Ovary (tissue), 9 donors: ENCODE results near the gene TICAM1. TPM values are rescaled to one million over a fixed set of nuclear protein-coding genes. Genes with fewer than 3 reads are reported as not detected.
"Not testable (repeated sequence)": the region's sequence is repeated elsewhere in the genome, so short reads cannot be mapped to it uniquely, and the experiment has no call there.

ENCODE experiments used
- DNase-seq, 5 donors: peaks; one replicate each; pipeline ENCODE4 v3.0.0-alpha.2; 2019 to 2020
- H3K27ac ChIP-seq, 2 donors: fragments of 200-600 bp; one replicate each; pipeline versions ENCODE4 v1.5.1 to v1.8.0; 2019 to 2022
- H3K27me3 ChIP-seq: fragments of 200-600 bp; one replicate; pipeline ENCODE4 v1.8.0; 2022
- H3K36me3 ChIP-seq: fragments of 200-600 bp; sonication (generic); one replicate; pipeline ENCODE4 v1.5.1; 2019
- H3K4me1 ChIP-seq: one replicate; pipeline ENCODE4 v1.8.1; 2013; ENCODE audit warnings: mild to moderate bottlenecking, moderate library complexity; ENCODE audit not compliant: insufficient read depth
- H3K4me3 ChIP-seq: fragments of 200-600 bp; sonication (generic); one replicate; pipeline ENCODE4 v1.5.1; 2017
- H3K9me3 ChIP-seq, 2 donors: fragments of 200-600 bp in 1 of 2; sonication (generic) in 1 of 2; one replicate each; pipeline versions ENCODE4 v1.5.1 to v1.8.1; 2013 to 2019; ENCODE audit warnings: mild to moderate bottlenecking in 1 of 2, moderate library complexity in 1 of 2
- CTCF ChIP-seq, 3 donors: fragments of 450-650 bp in 2 of 3; fragments of 200-600 bp in 1 of 3; IDR thresholded peaks; one replicate each; pipeline versions ENCODE4 v1.5.1 to v1.8.0; 2016 to 2022; ENCODE audit warnings: antibody characterized with exemption in 3 of 3, mild to moderate bottlenecking in 1 of 3
- EP300 ChIP-seq: sonication (generic); formaldehyde crosslinking; IDR thresholded peaks from one replicate; pipeline ENCODE4 v1.6.1; 2017; ENCODE audit warnings: antibody characterized with exemption
- POLR2A ChIP-seq: fragments of 450-650 bp; IDR thresholded peaks from one replicate; pipeline ENCODE4 v1.6.1; 2017; ENCODE audit warnings: antibody characterized with exemption, mild to moderate bottlenecking, moderate library complexity
- WGBS, 3 donors: extraction: QIAGEN DNeasy Blood & Tissue Kit in 1 of 3; methylation state at CpG; one replicate each; pipeline versions ENCODE4 v1.1.5 to v1.1.7; 2013 to 2017; 5-methylcytosine and 5-hydroxymethylcytosine counted together
- intact Hi-C, 4 donors: fragments of 100-400 bp; cut with DNase I; formaldehyde crosslinking; loops; one replicate each; pipeline versions ENCODE4 v1.11.0 to v1.15.1; 2022 to 2023
- polyA plus RNA-seq, 2 donors: library from polyadenylated mRNA; stranded (reverse); fragments of 200-250 nt in 1 of 2; fragments of 350-450 nt in 1 of 2; fragmentation: Illumina TruSeq in 1 of 2; extraction: RNeasy Lipid Tissue Mini Kit (QIAGEN cat#74804) in 1 of 2; gene quantifications; one replicate each; pipeline ENCODE4 v1.2.3, GENCODE V29; 2013 to 2014
- total RNA-seq, 7 donors: library from RNA; depleted of rRNA in 2 of 7; stranded (reverse); fragments of >200 nt in 2 of 7; fragmentation: NEBNext Ultra II Directional in 3 of 7; extraction: Animal tissue kit (Norgen Biotek cat#: 25700) in 3 of 7; gene quantifications; one replicate each; pipeline versions ENCODE4 v1.1.0 to v1.2.4, GENCODE V29; 2016 to 2023
- donor health status: DM: no; HTN: no; CAD: no; lungs with moderate emphysema.
- donor health status: DM: no; HTN: no; CAD: no.
- donor health status: Bipolar disorder and iron deficiency.
- donor health status: DM: yes; HTN: yes; CAD: no.
- donor health status: DM: no; HTN: no; CAD: no.
- donor health status: DM: yes; HTN: yes; CAD: no.

Gene TICAM1
- total and polyA plus RNA-seq, 9 donors, result 2.5 to 13.3 (median 8.8) TPM

DNA sequence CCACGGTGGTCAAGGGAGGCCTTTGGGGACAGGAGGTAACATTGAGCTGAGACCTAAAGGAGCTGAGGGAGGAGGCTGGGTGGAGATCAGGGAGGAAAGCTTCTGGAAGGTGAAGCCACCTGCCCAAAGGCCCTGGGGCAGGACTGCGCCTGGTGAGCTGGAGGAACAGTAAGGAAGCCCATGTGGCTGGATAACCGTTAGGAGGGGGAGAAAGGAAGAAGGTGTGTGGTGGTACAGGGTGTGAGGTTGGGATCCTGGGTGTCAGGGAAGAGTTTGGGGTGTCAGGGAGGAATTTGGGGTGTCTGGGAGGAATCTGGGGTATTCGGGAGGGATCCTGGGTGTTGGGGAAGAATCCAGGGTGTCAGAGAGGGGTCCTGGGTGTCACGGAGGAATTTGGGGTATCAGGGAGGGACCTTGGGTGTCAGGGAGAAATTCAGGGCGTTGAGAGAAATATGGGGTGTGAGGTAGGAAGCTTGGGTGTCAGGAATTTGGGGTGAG is 695 bp downstream of the TICAM1 start:
- Histone ChIP-seq H3K27ac (peak overlapping the region; percentile 79 to 92), H3K4me1 (peaks cover 2% of the 10 kb centered on the region), H3K4me3 (peak overlapping the region; percentile 85), H3K9me3 (no peaks in the 10 kb centered on the region), H3K27me3 (no peaks in the 10 kb centered on the region), H3K36me3 (no peaks in the 10 kb centered on the region)
- intact Hi-C loops, result no loop called here
- 56 to 71% (median 57%) methylated on average over 6 of the region's 6 CpGs for WGBS, 3 donors
- DNase-seq, result no peak
- TF ChIP-seq CTCF (IDR thresholded peaks at IDR 0.05), result no peak
- TF ChIP-seq POLR2A, result no peak
- no peak for TF ChIP-seq EP300

DNA sequence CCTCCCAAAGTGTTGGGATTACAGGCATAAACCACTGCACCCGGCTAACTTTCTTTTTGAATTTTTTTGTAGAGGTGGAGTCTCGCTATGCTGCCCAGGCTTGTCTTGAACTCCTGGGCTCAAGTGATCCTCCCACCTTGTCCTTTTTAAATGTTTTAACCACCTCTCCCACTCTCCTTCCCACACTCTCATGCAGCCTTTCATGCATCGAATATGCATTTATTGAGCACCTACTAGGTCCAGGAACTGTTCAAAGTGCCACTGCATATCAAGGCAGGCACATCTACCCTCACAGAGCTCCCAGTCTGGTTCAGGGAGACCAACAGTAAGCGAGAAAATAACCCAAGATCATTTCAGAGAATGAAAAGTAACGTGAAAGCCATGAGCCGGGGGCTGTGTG is 1.2 kb downstream of the TICAM1 start:
- DNase-seq, result no peak
- Histone ChIP-seq H3K9me3 (no peaks in the 10 kb centered on the region), H3K27ac (peak overlapping the region; percentile 79 to 92), H3K4me1 (peaks cover 2% of the 10 kb centered on the region), H3K4me3 (peak overlapping the region; percentile 85), H3K27me3 (no peaks in the 10 kb centered on the region), H3K36me3 (no peaks in the 10 kb centered on the region)
- intact Hi-C loops, result no loop called here
- 83 to 91% (median 90%) methylated on average over 6 of the region's 6 CpGs for WGBS, 3 donors
- no peak for TF ChIP-seq POLR2A
- no peak for TF ChIP-seq EP300
- no peak for TF ChIP-seq CTCF (IDR thresholded peaks at IDR 0.05)

DNA sequence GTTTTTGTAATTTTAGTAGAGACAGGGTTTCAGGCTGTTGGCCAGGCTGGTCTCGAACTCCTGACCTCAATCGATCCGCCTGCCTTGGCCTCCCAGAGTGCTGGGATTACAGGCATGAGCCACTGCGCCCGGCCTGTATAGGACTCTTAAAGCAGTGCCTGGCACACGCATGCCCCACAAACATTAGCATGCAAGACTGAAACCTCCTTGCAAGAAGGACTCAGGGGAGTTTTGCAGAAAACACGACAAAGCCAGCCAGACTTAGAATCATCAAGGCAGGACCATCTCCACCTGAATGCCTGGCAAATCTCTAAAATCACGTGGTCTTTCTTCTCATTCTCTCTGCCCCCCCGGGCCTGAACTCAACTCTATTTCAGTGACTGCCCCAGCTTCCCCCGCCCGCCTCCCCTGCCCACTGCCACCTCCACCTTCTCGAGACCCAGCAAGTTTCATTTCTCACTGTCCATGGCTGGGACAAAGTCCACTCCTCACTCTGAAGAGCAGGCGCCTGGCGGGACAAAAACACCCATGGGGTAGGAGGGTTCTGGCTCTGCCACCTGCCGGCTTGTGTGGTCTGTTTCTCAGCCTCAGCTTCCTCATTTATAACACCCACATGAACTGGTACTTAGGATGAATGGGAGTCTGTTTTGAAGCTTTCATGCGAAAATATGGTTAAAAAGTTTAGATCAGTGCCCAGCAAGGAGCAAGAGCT is 2.4 kb downstream of the TICAM1 start:
- H3K4me1 ChIP-seq, result peaks cover 2% of the 10 kb centered on the region
- H3K27ac ChIP-seq, result no peak overlapping the region
- TF ChIP-seq POLR2A, result no peak
- TF ChIP-seq CTCF (IDR thresholded peaks at IDR 0.05), result no peak
- no peak for TF ChIP-seq EP300
- H3K4me3 ChIP-seq, result no peak overlapping the region
- H3K9me3 ChIP-seq, result no peaks in the 10 kb centered on the region
- WGBS, 3 donors, result 73 to 75% (median 75%) methylated on average over 16 of the region's 16 CpGs
- no peaks in the 10 kb centered on the region for H3K36me3 ChIP-seq
- no peak for DNase-seq
- intact Hi-C loops, result no loop called here
- no peaks in the 10 kb centered on the region for H3K27me3 ChIP-seq

- H3K27me3 ChIP-seq, result no peaks in the 10 kb centered on the region
- TF ChIP-seq POLR2A, result no peak
- no peak for TF ChIP-seq EP300
- TF ChIP-seq CTCF (IDR thresholded peaks at IDR 0.05), result no peak
- no peak for DNase-seq
These were observed 7.9 kb downstream of the TICAM1 start for GRCh38 chr19:4823577-4823976.

DNA sequence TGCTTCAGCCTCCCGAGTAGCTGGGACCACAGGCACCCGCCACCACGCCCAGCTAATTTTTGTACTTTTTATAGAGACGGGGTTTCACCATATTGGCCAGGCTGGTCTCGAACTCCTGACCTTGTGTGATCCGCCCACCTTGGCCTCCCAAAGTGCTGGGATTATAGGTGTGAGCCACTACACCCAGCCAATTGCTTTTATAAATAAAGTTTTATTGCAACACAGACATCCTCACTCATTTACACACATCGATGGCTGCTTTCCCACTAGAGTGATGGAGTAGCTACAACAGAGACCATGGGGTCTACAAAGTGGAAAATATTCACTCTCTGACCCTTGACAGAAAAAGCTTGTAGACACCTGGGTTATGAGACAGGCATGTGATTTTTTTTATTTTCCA is 9.2 kb downstream of the TICAM1 start:
- H3K4me3 ChIP-seq, H3K27ac ChIP-seq, H3K27me3 ChIP-seq, H3K9me3 ChIP-seq, DNase-seq, intact Hi-C loops, H3K4me1 ChIP-seq, H3K36me3 ChIP-seq: not testable (repeated sequence)
- 96 to 98% (median 97%) methylated on average over 7 of the region's 7 CpGs for WGBS, 3 donors

More at GRCh38 chr19:4823577-4823976, 7.9 kb downstream of the TICAM1 start:
- no peaks in the 10 kb centered on the region for H3K36me3 ChIP-seq
- H3K27ac ChIP-seq, result no peak overlapping the region
- no peak overlapping the region for H3K4me3 ChIP-seq
- WGBS, 3 donors, result 80 to 89% (median 88%) methylated on average over 6 of the region's 6 CpGs
- no peaks in the 10 kb centered on the region for H3K4me1 ChIP-seq
- no peaks in the 10 kb centered on the region for H3K9me3 ChIP-seq
- intact Hi-C loops, result no loop called here
